ENCODE data around the gene COMMD4.
"Not testable (repeated sequence)": the region's sequence is repeated elsewhere in the genome, so short reads cannot be mapped to it uniquely, and the experiment has no call there.

DNA sequence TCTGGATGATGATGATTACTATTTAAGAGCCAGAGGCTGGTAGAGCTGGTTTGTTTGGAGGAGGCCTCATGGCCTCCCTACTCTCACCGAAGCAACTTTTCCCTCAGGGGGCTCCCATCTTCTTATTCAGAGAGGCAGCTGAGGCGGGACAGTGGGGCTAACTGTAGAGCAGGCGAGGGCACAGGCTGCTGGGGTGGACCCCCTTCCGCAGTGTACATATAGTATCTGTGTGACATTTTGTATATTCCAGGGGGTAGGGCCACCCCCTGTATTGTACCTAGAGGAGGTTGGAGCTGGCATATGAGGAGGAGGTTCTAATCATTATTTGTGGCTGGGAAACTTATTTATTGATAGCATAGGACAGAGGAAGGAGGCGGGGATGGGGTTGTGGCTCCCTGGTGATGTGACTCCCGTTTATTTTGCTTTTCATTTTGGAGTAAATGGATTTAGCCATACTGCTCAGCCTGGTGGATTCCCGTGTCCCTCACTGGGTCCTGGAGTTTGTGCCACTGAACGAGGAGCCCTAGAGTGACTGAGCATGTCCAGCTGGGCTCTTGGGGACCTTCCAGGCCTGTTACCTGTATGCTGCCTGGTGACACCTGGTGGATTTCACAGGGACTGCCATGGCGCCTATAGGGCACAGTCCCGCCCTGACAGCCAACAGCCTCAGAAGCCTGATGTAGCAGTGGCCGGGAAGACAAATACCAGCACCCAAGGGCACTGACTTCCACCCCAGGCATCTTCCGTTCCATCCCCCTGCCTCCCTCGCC lies 37.1 kb upstream of the COMMD4 start:
- TF ChIP-seq, protein P1, sequence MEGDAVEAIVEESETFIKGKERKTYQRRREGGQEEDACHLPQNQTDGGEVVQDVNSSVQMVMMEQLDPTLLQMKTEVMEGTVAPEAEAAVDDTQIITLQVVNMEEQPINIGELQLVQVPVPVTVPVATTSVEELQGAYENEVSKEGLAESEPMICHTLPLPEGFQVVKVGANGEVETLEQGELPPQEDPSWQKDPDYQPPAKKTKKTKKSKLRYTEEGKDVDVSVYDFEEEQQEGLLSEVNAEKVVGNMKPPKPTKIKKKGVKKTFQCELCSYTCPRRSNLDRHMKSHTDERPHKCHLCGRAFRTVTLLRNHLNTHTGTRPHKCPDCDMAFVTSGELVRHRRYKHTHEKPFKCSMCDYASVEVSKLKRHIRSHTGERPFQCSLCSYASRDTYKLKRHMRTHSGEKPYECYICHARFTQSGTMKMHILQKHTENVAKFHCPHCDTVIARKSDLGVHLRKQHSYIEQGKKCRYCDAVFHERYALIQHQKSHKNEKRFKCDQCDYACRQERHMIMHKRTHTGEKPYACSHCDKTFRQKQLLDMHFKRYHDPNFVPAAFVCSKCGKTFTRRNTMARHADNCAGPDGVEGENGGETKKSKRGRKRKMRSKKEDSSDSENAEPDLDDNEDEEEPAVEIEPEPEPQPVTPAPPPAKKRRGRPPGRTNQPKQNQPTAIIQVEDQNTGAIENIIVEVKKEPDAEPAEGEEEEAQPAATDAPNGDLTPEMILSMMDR (conservative IDR thresholded peaks at IDR 0.05 in 1 of 2, IDR thresholded peaks at IDR 0.05 in 1 of 2; ENCODE audit: low read depth in 1 of 2, low read length in 2 of 2) = not testable (repeated sequence)
- not testable (repeated sequence) for TF ChIP-seq EZH2 (IDR thresholded peaks at IDR 0.05; ENCODE audit: low read length, missing control alignments)

All from fibroblast of lung (primary cell).